HG02943 (cell line): ENCODE results near the gene SZT2.

Source experiments
- ATAC-seq: cut with Tn5 transposase; IDR thresholded peaks from one replicate; pipeline ENCODE4 v1.9.1; 2021; ENCODE audit warnings: mild to moderate bottlenecking, low read depth, moderate library complexity; ENCODE audit not compliant: unreplicated experiment

The SZT2 gene

DNA sequence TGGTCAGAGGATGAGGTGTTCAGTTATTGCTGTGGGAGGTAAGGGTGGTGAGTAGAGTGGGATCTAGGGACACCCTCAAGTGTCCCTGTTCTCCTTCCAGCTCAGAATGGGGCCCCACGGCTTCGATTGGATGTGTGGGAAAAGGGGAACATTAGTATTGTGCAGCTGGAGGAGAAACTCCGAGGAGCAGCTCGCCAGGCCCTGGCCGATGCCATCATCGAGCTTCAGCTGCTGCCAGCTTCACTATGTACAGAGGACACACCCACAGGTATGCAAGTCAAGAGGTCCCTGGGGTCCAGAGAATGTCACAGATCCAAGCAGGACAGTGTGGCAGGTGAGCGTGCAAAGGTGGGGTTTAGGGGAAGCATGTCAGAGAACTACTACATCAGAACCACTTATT lies 50.1 kb downstream of the SZT2 start:
- ATAC-seq: no peak

DNA sequence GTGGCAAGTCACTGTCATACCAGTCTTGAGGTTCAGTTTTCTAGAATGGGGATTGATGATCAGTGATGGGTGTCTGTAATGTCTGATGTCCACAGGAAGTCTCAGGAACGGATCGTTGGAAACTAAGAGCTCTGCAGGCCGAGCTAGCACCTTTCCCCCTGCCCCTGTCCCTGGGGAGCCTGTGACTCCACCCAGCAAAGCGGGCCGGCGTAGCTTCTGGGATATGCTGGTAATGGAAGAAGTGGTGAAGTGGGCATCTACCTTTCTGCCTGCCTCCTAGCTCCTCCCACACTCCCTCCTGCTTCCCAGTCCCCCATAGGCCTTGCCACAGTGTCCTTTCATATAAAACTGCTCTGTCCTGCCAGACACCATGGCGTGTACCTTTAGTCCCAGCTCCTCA lies 50.7 kb downstream of the SZT2 start:
- ATAC-seq: no peak

DNA sequence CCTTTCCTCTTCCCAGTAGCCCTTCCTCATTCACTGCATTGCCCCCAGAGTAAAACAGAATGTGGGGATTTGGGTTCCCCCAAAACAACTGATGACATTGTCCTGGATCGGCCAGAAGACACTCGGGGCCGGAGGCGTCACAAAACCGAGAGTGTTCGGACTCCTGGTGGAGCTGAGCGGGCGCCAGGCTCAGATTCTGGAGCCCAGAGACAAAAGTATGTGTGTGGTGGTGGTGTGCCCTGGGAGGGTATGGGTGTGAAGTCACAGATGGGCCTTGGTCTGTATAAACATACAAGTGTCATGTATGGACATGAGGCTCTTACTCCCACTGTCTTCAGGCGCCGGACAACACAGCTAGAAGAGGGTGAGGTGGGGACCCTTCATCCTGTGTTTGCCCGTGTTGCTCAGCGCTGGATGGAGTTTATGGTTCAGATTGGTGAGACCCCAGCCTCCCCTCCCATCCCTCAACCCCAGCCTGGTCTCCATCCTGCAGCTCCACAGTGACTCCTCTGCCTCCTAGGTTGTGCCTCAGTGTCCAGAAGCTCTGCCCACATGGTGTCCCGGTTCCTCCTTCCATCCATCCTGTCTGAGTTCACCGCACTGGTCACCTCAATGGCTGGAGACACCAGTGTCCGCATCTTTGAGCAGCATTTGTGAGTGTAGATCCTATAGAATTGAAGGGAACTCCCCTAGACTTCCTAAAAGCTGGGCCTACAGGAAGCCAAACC lies 51.6 kb downstream of the SZT2 start:
- ATAC-seq: no peak

DNA sequence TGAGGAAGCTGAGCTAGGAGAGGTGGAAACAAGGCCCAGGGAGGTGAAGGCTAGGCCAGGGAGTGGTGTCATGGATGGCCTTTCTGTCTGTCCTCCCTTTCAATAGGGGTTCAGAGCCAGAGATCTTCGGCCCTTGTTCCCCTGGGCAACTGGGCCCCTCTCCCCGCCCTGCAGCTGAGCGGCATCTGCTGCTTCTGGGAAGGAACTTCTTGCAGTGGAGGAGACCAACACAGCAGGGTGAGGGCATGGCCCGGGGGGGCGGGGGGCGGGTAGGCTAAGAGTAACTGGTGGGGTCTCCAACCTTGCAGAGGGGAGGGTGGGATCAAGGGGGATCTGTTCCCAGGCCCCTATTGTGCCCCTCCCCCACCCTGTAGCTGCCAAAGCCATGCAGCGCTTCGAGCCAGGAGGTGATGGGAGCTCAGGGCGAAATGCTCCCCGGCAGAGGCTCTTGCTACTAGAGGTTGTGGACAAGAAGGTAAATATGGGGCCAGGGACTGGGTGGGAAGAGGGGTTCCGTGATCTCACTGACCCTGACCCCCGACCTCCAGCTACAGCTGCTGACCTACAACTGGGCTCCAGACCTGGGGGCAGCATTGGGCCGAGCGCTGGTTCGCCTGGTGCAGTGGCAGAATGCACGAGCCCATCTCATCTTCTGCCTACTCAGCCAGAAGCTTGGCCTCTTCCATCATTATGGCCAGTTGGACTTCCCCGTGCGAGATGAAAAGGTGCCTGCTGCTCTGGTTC lies 52.4 kb downstream of the SZT2 start:
- ATAC-seq: no peak

DNA sequence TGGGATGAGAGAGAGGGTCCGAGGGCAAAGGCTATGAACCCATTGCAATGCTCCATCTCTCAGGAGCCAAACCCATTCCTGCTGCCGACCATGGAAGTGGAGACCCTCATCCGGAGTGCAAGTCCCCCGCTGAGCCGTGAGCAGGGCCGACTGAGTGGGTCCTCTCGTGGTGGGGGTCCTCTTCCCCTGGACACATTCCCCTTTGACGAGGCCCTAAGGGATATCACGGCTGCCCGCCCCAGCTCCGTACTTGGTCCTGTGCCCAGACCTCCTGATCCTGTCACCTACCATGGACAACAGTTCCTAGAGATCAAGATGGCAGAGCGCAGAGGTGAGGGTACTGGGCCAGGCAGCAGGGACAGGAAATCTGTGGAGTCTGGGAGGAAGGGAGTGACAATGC lies 53.1 kb downstream of the SZT2 start:
- no peak for ATAC-seq

DNA sequence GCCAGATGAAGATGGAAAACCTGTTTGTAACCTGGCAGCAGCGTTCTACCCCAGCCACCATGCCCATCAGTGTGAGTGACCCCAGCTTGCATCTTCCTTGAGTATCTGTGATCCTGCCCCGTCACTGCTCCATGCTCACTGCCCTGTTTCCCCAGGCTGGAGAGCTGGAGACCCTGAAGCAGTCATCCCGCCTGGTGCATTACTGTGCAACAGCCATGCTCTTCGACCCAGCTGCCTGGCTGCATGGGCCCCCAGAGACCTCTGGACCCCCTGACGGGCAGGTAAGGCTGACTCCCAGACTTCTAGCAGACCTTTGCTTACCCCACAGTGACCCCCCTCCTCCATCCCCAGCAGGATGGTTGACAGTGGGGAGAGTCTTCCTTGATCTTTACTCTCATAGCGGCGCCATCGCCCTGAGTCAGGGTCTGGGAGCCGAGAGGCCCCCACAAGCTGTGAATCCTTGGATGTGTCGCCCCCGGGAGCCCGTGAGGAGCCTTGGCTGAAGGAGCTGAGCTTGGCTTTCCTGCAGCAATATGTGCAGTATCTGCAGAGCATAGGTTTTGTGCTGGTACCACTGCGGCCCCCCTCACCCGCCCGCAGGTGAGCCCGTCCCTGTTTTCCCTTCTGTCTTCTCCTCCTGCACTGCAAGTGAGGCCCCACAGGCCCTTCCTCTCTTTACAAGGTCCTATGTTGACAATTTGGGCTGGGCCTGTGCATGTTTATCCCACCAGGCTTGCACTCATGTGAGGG lies 53.7 kb downstream of the SZT2 start:
- no peak for ATAC-seq

DNA sequence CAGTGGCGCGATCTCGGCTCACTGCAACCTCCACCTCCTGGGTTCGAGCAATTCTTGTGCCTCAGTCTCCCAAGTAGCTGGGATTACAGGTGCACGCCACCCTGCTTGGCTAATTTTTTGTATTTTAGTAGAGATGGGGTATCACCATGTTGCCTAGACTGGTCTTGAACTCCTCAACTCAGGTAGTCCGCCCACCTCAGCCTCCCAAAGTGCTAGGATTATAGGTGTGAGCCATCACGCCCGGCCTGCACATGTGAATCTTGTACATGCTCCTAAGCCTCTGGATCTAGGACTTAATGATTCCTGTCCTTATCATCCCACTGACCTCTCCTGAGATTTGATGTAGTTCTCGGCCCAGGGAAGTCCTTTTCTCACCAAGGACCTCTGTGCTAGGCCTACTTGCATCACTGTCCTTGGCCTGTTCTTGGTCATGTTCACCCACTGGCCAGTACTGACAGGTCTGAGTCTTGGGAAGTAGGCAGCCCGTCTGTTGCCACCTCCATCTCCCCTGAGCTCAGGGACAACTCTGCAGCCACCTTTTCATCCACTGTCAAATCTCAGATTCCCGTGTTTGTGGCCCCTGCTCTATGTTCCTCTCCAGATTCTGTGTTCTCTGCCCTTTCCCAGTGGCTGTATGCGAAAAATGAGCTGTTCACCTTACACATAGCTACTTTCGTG lies 54.6 kb downstream of the SZT2 start:
- ATAC-seq: no peak

DNA sequence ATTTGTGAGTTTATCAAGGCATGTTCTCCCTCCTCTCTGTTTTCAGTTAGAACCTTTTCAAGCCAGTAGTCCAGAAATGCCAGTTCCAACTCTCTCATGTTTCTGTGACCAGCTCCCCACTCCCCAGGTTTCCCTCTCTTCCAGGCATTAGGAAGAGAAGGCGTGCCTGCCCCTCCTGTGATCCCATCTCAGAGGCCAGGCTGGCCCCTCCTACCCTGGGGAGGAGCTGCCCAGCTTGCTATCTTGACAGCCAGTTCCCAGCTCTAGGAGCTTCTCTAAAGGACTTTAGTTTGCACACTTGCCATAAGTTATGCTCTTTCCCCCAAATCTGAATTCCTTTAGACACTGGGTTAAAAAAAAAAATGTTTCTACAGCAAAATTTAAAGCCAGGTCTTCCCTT lies 55.1 kb downstream of the SZT2 start:
- ATAC-seq: no peak

DNA sequence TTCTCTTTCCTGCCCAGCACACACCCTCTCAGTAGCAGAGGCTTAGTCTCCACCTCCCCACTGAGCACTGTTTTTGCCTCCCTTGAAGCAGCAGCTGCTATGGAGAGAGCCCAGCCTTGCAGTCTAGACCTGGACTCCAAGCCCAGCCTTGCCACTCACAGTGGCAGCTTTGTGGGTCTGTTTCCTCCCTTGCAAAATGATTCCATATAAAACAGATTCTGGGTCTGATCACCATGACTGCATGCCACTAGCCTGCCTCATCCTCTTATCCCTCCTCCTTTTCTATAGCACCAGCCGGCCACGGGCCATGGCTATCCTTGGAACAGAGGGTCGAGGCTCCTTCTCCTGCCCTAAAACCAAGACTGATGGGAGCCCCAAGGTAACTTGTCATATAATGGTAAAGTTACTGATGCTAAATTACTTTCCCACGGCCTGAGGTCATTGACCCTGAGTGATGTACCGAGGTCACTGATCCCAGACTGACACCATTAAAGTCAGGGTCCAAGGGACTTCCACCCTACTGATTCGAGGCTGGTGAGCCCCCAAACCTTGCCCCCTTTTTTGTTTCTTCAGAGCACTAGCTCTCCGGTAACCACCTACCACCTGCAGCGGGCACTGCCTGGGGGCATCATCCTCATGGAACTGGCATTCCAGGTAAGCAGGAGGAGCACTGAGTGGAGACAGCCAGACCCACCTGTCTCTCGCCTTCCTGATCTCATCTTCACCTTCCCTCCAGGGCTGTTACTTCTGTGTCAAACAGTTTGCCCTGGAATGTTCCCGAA lies 56.1 kb downstream of the SZT2 start:
- no peak for ATAC-seq

DNA sequence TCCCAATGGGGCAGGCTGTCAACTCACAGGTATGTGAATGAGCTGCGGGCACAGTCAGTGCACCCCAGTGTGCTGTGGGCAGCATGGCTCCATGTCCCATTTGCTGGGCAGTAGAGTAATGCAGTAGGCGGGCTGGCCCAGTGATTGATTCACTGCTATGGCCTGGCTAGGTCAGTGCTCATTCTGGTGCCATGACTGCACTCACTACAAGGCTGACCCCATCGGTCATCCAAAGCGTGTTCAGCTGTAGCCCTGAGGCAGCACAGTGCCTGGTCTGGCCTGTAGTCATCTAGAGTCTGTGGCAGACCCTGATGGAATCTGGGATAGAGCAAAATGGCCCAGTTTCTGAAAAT lies 56.7 kb downstream of the SZT2 start:
- ATAC-seq: no peak

DNA sequence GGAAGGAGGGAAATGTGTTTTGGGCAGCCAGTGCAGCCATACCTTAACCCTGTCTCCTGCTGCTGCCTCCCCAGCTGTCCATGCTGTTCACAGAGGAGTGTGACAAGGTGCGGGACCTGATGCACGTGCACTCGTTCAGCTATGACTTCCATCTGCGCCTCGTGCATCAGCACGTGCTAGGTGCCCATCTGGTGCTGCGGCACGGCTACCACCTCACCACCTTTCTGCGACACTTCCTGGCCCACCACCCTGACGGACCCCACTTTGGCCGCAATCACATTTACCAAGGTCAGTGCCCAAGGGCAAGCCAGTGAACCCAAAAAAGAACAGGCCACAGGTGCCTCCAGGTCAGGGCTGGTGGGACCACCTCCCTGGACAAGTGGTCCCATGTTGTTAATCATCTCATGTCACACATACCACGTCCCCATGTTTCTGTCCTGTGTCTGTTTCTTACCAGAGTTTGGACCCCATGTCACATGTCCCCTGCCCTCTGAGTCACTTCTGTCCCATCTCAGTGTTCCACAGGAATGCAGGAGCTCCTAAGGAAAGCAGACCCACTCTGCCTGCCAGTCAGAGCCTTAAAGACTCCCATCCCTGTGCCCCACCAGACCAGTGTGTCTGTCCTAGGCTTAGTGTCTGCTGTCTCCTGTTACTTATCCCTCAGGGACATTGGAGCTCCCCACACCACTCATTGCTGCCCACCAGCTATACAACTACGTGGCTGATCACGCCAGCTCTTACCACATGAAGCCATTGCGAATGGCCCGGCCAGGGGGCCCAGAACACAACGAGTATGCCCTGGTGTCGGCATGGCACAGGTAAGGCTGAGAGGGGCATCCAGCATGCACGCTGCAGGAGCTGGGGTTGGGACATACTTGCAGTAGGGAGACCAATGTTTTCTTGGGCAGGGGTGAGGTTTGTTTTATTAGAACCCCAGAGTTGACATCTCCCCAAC lies 57.5 kb downstream of the SZT2 start:
- ATAC-seq: no peak

DNA sequence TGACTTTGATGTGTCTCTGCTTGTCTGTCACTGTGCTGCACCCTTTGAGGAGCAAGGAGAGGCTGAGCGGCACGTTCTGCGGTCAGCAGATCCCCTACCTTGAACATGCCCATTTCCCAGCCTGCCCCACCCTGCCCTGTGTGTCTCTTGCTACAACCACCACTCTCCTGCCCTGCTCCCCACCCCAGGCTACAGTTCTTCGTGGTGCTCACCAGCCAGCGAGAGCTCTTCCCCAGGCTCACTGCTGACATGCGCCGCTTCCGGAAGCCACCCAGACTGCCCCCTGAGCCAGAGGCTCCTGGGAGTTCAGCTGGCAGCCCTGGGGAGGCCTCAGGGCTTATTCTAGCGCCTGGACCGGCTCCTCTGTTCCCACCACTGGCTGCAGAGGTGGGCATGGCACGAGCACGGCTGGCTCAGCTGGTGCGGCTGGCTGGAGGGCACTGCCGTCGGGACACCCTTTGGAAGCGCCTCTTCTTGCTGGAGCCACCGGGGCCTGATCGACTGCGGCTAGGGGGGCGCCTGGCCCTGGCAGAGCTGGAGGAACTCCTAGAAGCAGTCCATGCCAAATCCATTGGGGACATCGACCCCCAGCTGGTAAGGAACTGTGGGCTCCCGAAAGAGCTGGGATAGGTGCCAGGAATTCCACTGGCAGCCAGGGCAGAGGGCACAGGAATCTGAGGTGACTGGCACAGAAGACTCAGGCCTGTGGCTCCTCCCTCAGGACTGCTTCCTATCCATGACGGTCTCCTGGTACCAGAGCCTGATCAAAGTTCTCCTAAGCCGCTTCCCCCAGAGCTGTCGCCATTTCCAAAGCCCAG lies 58.4 kb downstream of the SZT2 start:
- no peak for ATAC-seq

DNA sequence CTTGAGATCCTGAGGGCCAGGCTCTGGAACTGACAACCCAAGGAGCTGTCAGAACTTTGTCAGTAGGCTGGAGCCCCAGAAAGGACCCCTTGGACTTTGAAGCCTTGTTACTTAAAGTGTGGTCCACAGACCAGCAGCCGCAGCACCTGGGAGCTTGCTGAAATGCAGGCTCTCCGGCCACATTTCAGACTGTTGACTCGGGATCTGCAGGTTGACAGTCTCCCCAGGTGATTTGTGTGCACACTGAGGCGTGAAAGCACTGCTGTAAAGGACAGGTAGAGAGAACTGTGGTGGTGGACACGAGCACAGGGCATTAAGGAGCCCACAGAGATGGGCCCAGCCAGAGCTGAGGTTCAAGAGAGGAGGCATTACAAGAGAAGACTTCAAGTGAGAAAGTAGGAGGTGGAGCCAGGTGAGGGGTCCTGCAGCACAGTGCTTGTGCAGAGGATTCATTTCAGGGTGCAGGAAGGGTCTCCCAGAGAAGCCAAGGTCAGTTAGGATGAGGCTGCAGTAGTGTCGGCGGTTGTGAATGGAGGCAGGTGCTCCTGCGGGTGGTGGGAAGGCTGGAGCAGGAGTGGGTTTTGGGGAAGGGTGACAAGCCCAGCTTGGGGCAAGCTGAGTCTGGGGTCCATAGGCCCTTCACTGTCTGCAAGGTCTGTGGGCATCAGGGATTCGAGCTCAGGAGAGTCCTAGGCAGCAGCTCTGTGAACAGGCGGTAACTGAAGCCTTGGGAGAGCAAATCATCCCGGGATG lies 59.4 kb downstream of the SZT2 start:
- ATAC-seq: no peak

DNA sequence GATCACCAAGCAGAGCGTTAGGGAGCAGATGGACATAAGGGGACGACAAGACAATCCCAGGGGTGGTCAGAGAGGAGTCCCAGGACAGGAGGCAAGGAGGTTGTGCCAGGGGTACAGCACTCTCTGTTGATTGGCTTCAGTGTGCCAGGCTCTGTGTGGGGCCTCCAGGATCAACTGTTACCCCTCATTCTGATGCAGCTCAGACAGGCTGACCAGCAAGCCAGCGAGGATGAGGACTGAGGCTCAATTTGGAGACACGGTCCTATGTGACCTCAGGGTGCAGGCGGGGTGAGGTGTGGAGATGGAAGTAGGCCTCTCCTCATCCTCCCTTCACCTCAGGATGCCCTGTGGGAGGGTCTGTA lies 60.0 kb downstream of the SZT2 start:
- ATAC-seq: no peak

DNA sequence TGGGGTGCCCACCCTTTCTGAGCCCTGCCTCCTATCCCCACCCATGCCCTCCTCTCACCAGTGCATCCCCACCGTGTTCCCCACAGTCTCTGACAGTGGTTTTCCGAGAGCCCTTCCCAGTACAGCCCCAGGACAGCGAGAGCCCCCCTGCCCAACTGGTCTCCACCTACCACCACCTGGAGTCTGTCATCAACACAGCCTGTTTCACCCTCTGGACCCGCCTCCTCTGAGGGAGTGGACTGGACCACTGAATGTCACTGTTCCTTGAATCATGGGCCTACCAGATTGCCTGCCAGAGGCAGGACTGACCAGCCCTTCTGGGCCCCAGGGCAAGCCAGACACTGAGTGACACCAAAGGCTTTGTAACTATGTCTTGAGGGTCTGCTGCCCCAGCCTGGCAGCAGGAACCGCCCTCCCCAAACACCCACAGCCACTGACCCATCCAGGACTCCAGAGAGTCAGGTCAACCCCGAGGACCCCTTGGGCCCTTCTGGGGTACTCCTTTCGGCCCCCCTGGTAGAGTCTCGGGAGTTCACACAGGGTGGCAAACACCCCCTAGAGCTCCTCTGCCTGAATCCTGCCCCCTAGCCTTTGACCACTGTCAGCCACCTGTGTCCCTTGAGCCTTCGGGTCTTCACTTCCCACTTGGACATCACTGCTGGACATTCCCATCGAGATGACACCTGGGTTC lies 60.7 kb downstream of the SZT2 start:
- ATAC-seq: no peak

DNA sequence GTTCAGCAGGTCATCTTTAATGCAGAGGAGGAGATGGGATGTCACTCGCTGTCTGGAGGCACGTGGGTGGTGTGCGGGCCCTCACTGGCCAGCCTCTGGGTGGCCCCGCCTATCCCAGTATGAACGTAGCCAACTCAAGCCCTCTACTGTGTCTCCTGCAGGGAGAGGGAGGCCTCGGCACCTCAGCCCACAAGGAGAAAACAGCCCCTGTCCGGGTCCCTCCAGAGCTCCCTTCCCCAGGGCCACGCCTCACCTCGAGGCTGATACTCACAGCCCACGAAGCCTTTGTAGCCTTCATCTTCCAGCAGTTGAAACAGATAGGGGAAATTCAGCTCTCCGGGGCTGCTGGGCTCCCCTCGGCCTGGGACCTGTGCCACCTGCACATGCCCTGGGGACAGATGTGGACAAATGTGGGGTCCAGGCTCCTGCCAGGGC lies 61.5 kb downstream of the SZT2 start:
- ATAC-seq: no peak
